NCI-H187 treated with DMSO at 0.1 percent for 48 hours (cell line): ENCODE measurements around the gene HAS3.
"Not testable (repeated sequence)": the region's sequence is repeated elsewhere in the genome, so short reads cannot be mapped to it uniquely, and the experiment has no call there.

ENCODE experiments used
- DNase-seq: peaks from one replicate; lab custom pipeline; 2025; lab: John Stamatoyannopoulos, UW

Gene HAS3

GRCh38 chr16:69116256-69116875, 10.9 kb downstream of the HAS3 start:
- no peak for DNase-seq

GRCh38 chr16:69116906-69117305, 11.5 kb downstream of the HAS3 start:
- no peak for DNase-seq

- no peak for DNase-seq
These were observed 13.0 kb downstream of the HAS3 start for GRCh38 chr16:69118468-69118867.

- no peak for DNase-seq
These were observed 13.5 kb downstream of the HAS3 start for GRCh38 chr16:69118994-69119393.

GRCh38 chr16:69119536-69119935, 14.1 kb downstream of the HAS3 start:
- DNase-seq = no peak

- DNase-seq = no peak
These were observed 14.7 kb downstream of the HAS3 start for GRCh38 chr16:69120096-69120664.

GRCh38 chr16:69123910-69124309, 18.5 kb downstream of the HAS3 start:
- no peak for DNase-seq

- DNase-seq = not testable (repeated sequence)
These were observed 19.0 kb downstream of the HAS3 start for GRCh38 chr16:69124406-69124805.

GRCh38 chr16:69124961-69125360, 19.5 kb downstream of the HAS3 start:
- not testable (repeated sequence) for DNase-seq

GRCh38 chr16:69126221-69126620, 20.8 kb downstream of the HAS3 start:
- DNase-seq = no peak

- DNase-seq = not testable (repeated sequence)
These were observed 21.3 kb downstream of the HAS3 start for GRCh38 chr16:69126801-69127200.

GRCh38 chr16:69127966-69128510, 22.6 kb downstream of the HAS3 start:
- no peak for DNase-seq

- no peak for DNase-seq
These were observed 25.0 kb downstream of the HAS3 start for GRCh38 chr16:69130461-69130860.

- no peak for DNase-seq
These were observed 25.9 kb downstream of the HAS3 start for GRCh38 chr16:69131167-69131838.

- DNase-seq = no peak
These were observed 26.5 kb downstream of the HAS3 start for GRCh38 chr16:69131839-69132423.

- DNase-seq = no peak
These were observed 27.2 kb downstream of the HAS3 start, which contains the start of the genes CHTF8 and UTP4 for GRCh38 chr16:69132424-69133252. Gene CHTF8, minus strand, starts transcription at chr16:69132588. Its CDS starts 11,130 bp downstream, at chr16:69121458. Gene UTP4, plus strand, starts transcription at chr16:69132649. Its CDS starts 811 bp downstream, at chr16:69133460.

- no peak for DNase-seq
These were observed 28.0 kb downstream of the HAS3 start for GRCh38 chr16:69133373-69133954.

GRCh38 chr16:69138608-69139007, 33.2 kb downstream of the HAS3 start:
- DNase-seq = no peak

GRCh38 chr16:69139464-69139863, 34.0 kb downstream of the HAS3 start:
- DNase-seq = not testable (repeated sequence)

GRCh38 chr16:69141014-69141413, 35.6 kb downstream of the HAS3 start:
- DNase-seq = no peak

GRCh38 chr16:69141936-69142335, 36.5 kb downstream of the HAS3 start:
- DNase-seq = no peak
